Central memory CD4-positive, alpha-beta T cell (primary cell): ENCODE results near the gene MRPS6.

Experiments
- DNase-seq: peaks from one replicate; pipeline ENCODE4 v3.0.0; 2022

Gene MRPS6

DNA sequence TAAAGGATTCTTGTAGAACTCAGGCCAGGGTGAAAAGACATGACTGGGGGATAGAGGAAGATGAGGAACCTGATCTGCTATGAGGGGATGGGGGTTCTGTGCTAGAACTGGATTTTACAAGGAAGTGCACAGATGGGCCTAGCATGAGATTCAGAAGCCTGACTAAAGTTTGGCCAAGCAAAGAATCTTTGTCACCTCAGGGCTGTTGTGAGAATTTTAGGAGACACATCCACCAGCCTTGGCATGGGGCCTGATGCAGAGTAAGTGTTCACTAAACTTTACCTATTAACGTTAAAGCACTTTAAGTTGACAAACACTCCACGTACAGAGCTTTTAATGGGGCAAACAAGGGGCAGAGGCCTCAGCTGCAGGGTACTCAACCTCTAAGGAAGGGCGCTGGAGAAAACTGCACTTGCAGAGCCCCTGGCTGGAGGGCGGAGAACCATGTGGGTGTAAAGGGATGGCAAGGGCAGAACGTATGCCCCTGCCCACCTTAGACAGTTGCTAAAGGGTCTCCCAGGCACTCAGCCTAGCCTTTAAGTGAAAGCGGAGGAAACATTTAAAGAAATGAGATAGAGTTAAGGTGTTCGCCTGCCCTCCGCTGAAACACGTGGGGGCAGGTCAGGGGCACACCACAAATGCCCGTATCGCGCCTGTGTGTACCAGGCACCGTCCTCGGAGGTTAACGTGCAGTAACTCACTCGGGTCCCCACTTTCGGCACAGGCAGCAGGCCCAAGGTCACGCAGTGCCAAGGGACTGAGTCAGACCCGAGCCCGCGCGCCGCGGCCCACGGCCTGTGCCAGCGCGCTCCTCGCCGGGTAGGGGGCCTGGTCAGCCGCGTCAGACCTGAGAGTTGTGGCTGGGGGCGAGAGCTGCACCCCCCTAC, 990 bp upstream of the MRPS6 start:
- no peak for DNase-seq

DNA sequence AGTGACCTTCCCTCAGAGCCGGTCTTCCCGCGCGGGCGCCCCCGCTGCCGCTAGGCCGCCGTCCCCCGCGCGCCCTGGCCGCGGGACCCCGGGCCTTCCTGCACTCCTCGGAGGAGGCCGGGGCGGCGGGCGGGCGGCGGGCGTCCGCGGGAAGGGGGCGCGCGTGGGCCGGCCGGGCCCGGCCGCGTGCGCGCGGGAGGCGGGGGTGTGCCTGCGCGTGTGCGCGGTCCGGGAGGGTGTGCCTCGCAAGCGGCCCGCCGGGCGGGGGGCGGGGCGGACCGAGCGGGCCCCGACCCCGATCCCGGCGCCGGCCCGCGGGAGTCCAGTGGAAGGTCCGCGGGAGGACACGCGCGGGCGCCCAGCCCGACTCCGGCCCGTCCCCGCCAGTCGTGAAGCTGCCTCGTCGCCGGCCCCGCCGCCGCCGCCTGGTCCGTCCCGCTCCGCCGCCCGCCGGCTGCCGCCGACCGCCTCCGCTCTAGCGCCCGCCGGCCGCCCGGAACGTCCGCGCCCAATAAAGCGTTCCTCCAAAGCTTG, 438 bp downstream of the MRPS6 start:
- DNase-seq, result no peak

DNA sequence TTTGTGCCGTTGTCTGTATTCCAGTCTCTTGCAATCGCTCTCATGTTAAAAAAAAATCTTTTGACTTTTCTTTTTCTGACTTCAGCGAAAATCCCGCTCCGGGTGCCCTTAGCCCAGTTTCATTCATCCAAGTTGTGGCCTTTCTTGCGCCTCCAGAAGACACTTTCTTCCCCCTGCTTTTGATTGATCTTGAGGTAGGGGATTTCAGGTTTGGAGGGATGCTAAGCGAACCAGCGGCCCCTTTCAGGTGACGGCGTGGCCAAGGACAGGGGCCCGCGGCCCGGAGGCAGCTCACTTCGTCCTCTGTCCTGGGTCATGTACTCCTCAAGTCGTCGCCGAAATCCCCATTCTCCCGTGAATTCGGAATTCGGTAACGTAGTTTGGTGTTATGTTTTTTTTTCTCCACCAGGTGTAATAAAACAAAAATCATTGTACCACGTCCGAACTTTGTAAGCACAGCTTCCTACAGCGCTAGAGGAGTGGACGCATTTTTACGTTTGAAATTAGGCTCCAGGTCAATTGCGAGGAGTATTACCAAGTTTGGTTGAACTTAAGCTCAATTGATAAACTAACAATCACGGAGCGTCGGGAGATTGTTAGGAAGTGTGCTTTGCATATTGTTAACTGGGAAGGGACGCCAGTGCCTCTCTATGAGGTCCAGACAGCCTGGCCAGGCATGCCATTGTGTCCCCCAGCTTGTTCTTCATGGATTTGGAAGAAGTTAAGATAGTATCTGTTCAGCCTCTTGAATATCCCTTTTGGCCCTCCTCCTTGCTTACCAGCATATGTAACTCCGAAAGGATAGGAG, 1.1 kb downstream of the MRPS6 start:
- no peak for DNase-seq

DNA sequence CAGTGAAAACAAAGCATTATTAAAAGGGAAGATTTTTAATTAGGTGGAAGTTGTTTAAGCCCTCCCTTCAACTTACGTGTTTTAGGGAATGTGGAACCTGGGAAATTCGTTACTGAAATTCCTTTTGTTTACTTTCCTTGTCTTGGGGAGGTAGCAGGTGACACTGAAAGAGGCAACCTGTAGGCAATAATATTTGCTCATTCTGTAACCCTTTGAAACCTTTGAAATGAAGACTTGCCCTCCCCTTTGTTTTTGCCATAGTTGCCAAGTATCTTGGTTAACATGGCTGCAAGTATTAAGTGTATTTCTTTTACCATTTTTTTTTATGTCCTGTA, 1.7 kb downstream of the MRPS6 start:
- no peak for DNase-seq

DNA sequence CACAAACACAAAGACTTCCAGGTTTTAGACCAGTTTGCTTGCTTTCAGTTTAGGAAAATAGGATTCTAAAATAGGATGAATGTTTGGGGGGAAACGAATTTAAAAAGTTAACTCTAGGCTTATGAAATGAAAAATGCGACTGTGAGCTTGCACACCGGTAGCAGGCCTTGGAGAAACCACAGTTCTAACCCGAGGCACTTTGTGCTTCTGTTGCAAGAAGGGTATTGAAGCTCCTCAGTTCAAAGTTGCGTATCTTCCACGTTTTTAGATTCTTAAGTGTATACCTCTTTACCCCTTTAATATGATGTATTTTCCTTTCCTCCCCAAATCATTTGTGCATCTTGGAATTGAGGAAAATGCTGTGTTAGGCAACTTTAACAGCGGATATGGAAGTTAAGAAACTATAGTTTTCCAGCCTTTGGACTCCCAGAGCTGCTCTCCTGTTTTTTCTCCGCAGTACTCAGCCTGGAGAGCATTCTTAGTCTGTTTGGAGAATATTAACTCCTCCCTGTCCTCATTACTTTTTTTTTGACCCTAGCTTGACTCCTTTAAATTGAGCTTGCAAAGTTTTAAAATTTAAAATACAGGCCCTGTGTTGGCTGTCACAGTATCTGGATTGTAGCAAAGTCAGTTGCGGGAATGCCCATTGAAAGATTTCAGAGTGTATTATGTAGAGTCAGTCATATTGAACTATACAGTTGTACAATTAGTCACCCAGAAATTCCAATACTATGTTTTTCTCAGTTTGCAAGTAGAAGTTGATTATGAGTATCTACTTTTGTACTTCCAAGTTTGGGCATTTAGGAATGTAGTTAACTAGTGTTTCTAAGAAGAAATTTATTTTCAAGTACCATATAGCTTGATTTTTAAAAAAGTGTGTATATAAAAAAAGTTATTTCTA, 2.6 kb downstream of the MRPS6 start:
- DNase-seq, result no peak

GRCh38 chr21:34076835-34077234, 3.5 kb downstream of the MRPS6 start:
- no peak for DNase-seq

DNA sequence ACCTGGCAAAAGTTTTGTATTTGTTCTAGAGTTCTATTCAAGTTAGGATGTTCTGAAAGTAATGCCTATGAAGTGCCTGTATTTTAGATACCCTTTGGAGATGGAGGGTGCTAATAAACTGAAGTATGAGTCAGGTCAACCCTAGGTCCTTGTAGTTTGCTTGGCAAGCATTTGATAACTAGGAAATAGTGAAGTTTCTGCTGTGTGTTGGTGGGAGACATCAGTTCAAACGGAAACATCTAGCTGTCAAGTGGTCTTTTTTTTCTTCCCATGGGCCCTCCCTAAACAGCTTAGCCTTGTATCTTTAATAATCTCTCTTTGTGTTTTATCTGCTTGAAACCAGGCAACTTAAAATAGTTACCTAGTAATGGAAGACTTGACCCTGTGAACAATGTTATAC, 4.5 kb downstream of the MRPS6 start:
- DNase-seq, result no peak

DNA sequence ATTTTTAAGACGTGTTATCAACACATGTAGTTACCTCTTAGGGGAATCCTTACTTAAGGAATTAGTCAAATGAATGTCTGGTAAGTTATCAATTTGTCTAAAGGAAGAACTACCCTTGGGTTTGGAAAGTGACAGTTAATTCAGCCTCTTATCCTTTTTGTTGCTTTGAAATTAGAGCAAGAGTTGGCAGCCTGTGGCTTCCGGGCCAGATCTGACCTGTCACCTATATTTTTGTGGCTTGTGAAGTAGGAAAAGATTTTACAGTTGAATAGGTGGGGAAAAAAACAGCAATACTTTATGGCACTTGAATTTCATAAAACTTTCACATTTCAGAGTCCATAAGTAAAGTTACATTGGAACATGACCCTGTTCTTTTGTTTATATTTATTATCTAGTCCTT, 5.5 kb downstream of the MRPS6 start:
- no peak for DNase-seq

- DNase-seq, result no peak
Measured at GRCh38 chr21:34080710-34081109, 7.3 kb downstream of the MRPS6 start.

GRCh38 chr21:34082769-34083168, 9.4 kb downstream of the MRPS6 start:
- no peak for DNase-seq

GRCh38 chr21:34083357-34083756, 10.0 kb downstream of the MRPS6 start:
- DNase-seq, result no peak

DNA sequence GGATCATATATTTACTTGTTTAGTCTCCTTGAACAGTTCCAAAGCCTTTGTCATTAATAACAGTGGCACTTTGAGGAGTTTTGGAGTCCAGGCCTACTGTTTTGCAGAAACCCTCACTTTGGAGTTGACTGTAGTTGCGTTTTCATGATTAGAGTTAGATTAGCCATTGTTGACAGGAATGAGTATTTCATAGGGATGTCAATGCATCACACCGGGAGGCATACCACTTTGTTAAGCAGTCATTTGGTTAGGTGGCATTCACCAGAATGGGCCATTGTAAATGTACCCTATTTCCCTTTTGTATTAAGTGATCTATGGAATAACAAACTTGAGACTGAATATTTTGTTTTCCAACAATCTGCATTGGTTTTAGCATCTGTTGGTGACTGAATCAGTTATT, 11.8 kb downstream of the MRPS6 start:
- DNase-seq, result no peak

DNA sequence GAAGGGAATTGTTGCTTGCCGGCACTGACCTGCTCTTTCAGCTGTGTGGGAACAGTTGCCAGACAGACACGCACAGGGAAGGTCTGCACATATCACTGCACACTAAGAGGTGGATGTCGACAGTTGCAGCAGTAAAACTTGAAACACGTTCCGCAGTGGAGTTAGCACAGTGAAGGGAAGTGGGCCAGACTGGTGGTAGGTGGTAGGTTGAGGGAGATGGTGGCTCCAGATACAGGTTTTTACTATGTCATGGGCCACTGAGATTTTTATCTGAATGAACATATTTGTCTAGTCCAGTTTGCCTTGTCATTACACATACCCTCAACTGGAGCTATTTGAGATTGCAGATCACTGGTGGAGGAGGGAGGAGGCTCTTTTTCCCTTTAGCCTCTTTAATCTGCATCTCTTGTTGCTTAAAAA, 13.5 kb downstream of the MRPS6 start:
- no peak for DNase-seq

DNA sequence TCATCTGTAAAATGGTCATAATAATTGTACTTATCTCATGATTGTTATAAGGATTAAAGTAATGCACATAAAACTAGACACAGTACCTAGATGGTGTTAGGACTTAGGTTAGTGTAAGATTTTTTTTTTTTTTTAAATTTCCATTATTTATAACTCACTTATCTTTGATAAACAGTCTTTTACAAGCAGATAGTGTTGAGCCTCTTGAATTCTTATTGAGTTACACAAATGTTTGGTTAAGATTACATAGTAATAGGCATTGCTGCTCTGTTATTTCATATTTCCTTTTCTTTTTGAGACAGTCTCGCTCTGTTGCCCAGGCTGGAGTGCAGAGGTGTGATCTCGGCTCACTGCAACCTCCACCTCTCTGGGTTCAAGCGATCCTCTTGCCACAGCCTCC, 15.4 kb downstream of the MRPS6 start:
- no peak for DNase-seq

DNA sequence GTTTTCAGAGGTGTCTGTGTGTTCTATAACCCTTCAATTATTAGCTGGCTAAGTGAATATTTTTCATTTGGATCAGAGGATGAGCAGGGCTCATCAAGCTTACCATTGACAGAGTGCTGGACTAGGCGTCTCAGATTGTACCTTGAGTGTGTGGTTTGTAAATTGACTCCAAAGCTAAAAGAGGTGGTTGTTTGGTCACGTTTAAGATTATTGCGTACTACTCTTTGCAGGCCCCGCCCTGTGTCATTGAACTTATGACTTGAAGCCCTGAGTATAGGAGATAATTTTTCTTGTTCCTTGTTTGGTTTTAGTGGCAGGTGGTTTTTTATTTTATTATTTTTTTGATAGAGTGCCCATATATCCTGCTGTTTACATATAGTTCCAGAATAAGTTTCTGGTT, 17.7 kb downstream of the MRPS6 start:
- DNase-seq, result no peak

DNA sequence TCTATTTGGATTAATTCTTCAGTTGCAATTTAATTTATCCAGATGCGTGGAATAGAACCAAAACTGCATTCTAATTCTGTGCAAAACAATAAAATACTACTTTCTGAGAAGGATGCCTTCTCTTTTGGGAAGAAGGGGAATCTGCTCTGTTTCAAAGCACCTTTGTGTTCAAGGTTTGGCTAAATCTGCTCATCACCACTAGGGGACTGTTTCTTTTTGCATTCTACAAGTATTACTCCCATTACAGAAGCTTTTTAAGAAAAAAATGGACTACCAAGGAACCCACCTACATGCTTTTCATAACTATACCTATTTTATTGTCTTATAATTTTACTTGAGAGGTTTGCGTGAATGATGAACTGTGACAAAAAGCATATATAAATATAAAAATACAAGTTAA, 18.2 kb downstream of the MRPS6 start:
- no peak for DNase-seq

- DNase-seq, result no peak
Measured at GRCh38 chr21:34092262-34092921, 19.0 kb downstream of the MRPS6 start.

DNA sequence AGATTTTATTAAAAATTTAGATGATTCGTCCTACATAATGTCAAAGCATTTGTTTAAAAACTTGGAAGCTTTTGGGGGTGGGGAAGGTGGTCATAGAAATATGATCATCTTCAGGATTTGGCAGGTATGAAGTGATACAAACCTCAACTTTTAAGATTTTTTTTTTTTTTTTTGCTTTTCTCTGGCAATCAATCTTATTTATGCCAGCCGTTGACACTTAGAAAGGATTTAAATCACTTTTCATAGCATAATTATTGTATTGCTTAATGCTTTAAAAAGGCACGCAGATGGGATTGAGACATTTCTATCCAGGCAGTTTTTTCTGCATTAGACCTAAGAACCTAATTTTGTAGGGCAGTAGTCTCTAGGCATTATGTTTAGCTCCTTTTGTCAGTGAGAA, 19.7 kb downstream of the MRPS6 start:
- DNase-seq, result no peak

GRCh38 chr21:34094949-34095348, 21.6 kb downstream of the MRPS6 start:
- no peak for DNase-seq

DNA sequence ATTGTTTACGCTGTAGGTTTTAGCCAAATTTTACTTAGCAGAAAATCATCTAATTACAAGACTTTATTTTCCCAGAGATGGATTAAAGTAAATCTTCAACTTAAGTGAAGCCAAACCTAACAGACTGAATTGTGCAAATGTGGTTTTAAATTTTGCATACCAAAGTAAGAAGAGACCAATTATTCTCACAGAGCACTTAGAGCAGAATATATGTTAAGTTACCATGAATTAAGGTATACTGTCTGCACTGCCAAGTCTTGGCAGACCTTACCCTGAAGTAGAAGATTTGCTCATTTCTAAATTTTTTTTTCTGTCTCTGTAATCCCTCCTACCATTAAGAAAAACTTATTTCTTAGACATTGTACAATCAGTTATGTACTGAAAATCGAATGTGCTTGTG, 24.1 kb downstream of the MRPS6 start:
- no peak for DNase-seq

DNA sequence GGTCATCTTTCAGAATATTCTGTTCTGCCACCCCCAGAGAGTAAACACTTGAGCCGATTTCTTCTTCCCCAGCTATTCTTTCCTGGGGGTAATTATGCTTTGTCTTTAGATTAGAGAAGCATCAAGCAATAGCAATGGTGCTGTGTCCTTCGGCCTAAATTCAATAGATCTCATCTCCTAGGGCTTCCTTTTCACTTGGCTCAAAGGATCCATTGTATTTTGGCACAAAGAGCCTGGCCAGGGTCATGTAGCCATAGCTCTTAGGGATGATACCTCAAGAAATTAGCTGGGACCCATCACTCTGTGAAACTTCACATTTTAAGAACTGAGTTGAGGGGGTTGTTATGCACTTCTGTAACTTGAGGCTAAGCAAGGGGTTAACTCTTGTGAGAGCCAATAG, 27.0 kb downstream of the MRPS6 start:
- no peak for DNase-seq

DNA sequence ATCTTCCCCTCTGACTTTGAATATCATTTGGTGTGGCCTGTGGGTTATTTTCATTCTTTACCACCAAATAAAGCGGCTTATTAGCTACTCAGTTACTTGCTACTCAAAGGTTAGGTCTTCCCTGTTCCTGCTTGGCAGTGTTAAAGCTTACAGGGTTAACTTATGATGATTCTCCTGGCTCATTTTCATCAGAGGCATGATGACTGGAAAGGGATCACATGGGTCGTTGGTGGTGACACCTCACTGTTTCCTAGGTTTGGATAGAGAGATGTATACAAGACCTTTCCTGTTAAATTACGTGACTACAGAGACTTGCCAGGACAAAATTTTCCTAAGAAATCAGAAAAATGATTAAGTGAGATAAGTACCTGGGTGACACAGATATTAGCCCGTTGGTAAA, 27.4 kb downstream of the MRPS6 start:
- DNase-seq, result no peak
